Lung (tissue), 12 donors: ENCODE measurements around the gene TLE5. TPM values are rescaled to one million over a fixed set of nuclear protein-coding genes. Genes with fewer than 3 reads are reported as not detected.
"Not testable (repeated sequence)": the region's sequence is repeated elsewhere in the genome, so short reads cannot be mapped to it uniquely, and the experiment has no call there.

Experiments
- ATAC-seq: fragments of 200-7000 bp; cut with Tn5 transposase; one replicate; pipeline ENCODE4 v1.9.1; 2020; ENCODE audit warnings: moderate number of reproducible peaks; ENCODE audit not compliant: insufficient read depth, low FRiP score
- DNase-seq, 3 donors: peaks; one replicate each; pipeline ENCODE4 v3.0.0-alpha.2; 2013 to 2017
- H3K27ac ChIP-seq, 2 donors: one replicate each; pipeline ENCODE4 v1.5.1; 2013; ENCODE audit warnings: mild to moderate bottlenecking in 2 of 2, moderate library complexity in 2 of 2, control low read depth in 1 of 2, inconsistent platforms in 1 of 2, low read depth in 1 of 2, low read length in 1 of 2
- H3K27me3 ChIP-seq, 3 donors: one replicate each; pipeline ENCODE4 v1.5.1; 2013; ENCODE audit warnings: low read length in 2 of 3; ENCODE audit not compliant: control insufficient read depth in 3 of 3, insufficient read depth in 3 of 3
- H3K36me3 ChIP-seq, 4 donors: one replicate each; pipeline ENCODE4 v1.5.1; 2013; ENCODE audit warnings: low read length in 4 of 4, mild to moderate bottlenecking in 1 of 4, moderate library complexity in 1 of 4; ENCODE audit not compliant: control insufficient read depth in 4 of 4, insufficient read depth in 4 of 4
- H3K4me1 ChIP-seq, 5 donors: one replicate each; pipeline ENCODE4 v1.5.1; 2013; ENCODE audit warnings: low read length in 5 of 5, mild to moderate bottlenecking in 2 of 5, moderate library complexity in 1 of 5; ENCODE audit not compliant: control insufficient read depth in 5 of 5, insufficient read depth in 5 of 5
- H3K4me3 ChIP-seq: one replicate; pipeline ENCODE4 v1.5.1; 2013; ENCODE audit warnings: mild to moderate bottlenecking, control low read depth, moderate library complexity
- H3K9ac ChIP-seq, 2 donors: one replicate each; pipeline ENCODE4 v1.5.1; 2013; ENCODE audit warnings: low read length in 2 of 2, control low read depth in 1 of 2; ENCODE audit not compliant: insufficient read depth in 1 of 2
- H3K9me3 ChIP-seq, 4 donors: one replicate each; pipeline ENCODE4 v1.5.1; 2013; ENCODE audit warnings: low read length in 3 of 4, mild to moderate bottlenecking in 1 of 4, moderate library complexity in 1 of 4; ENCODE audit not compliant: control insufficient read depth in 4 of 4, insufficient read depth in 3 of 4
- CTCF ChIP-seq: IDR thresholded peaks from 2 replicates; pipeline ENCODE4 v1.5.1; 2012; ENCODE audit warnings: mild to moderate bottlenecking; ENCODE audit errors: control extremely low read depth, extremely low read depth
- WGBS, 2 donors: extraction: QIAGEN DNeasy Blood & Tissue Kit; methylation state at CpG; one replicate each; pipeline ENCODE4 v1.1.7; 2013; 5-methylcytosine and 5-hydroxymethylcytosine counted together
- polyA plus RNA-seq, 2 donors: library from polyadenylated mRNA; stranded (reverse); fragments of 200-250 nt; gene quantifications; one replicate each; pipeline ENCODE4 v1.2.1, GENCODE V29; 2013
- total RNA-seq, 2 donors: library from RNA; depleted of rRNA in 1 of 2; stranded (reverse); fragments of >200 nt in 1 of 2; gene quantifications; one replicate each; pipeline ENCODE4 v1.2.1, GENCODE V29; 2014 to 2021
- donor health status: control.
- donor health status: control.
- donor health status: Bipolar disorder and iron deficiency.
- donor health status: healthy.
- donor health status: DM: yes; HTN: yes; CAD: no.

Gene TLE5
- total and polyA plus RNA-seq, 4 donors: 179 to 797 (median 410) TPM

GRCh38 chr19:3039125-3039524 lies 23.2 kb downstream of the TLE5 start:
- Histone ChIP-seq H3K4me1 (peaks cover 0 to 35% (median 13%) of the 10 kb centered on the region in 5 donors), H3K9me3 (no peaks in the 10 kb centered on the region), H3K36me3 (no peaks in the 10 kb centered on the region), H3K27ac (no peak overlapping the region), H3K4me3 (no peak overlapping the region), H3K27me3 (no peaks in the 10 kb centered on the region), H3K9ac (no peak overlapping the region)
- ATAC-seq (no peak), DNase-seq (no peak)
- no peak for TF ChIP-seq CTCF
- WGBS, 2 donors: 79 to 87% methylated on average over 5 of the region's 5 CpGs

- Histone ChIP-seq H3K36me3 (no peaks in the 10 kb centered on the region), H3K4me3 (no peak overlapping the region), H3K27ac (no peak overlapping the region), H3K4me1 (peaks cover 0 to 42% (median 14%) of the 10 kb centered on the region in 5 donors), H3K9ac (no peak overlapping the region), H3K27me3 (no peaks in the 10 kb centered on the region), H3K9me3 (no peaks in the 10 kb centered on the region)
- no peak for TF ChIP-seq CTCF
- no peak for ATAC-seq
- WGBS, 2 donors: 76 to 86% methylated on average over 5 of the region's 5 CpGs
- no peak for DNase-seq
These were observed 24.1 kb downstream of the TLE5 start for GRCh38 chr19:3038214-3038613.

- Histone ChIP-seq H3K4me1 (peaks cover 0 to 33% (median 11%) of the 10 kb centered on the region in 5 donors), H3K27ac (peak overlapping the region; percentile 85 to 95)
- H3K36me3 ChIP-seq, H3K4me3 ChIP-seq, DNase-seq, H3K27me3 ChIP-seq, ATAC-seq, H3K9me3 ChIP-seq, H3K9ac ChIP-seq: not testable (repeated sequence)
- 67 to 75% methylated on average over 14 of the region's 14 CpGs for whole genome bisulfite sequencing, 2 donors
These were observed 25.2 kb downstream of the TLE5 start for GRCh38 chr19:3036977-3037544.

- WGBS, 2 donors: 1% methylated on average over 44 of the region's 44 CpGs
- ATAC-seq (peak; percentile 80), DNase-seq (peak; percentile 98 to 99 (median 98))
- Histone ChIP-seq H3K27ac (peak overlapping the region; percentile 85 to 95), H3K36me3 (no peaks in the 10 kb centered on the region), H3K4me1 (peaks cover 0 to 28% (median 11%) of the 10 kb centered on the region in 5 donors), H3K9me3 (no peaks in the 10 kb centered on the region), H3K27me3 (no peaks in the 10 kb centered on the region), H3K4me3 (peak overlapping the region; percentile 37), H3K9ac (peak overlapping the region in 1 of 2 donors; percentile 55)
- TF ChIP-seq CTCF: no peak
These were observed 25.9 kb downstream of the TLE5 start for GRCh38 chr19:3036119-3036976.
